ENCODE data around the gene ZNF2. TPM values are rescaled to one million over a fixed set of nuclear protein-coding genes. Genes with fewer than 3 reads are reported as not detected.

The ZNF2 gene
- total and polyA plus RNA-seq, 2 of the 13 experiments (the other 11 are each of a cell fraction or from before 2014, with no cell fraction given): 4.3 to 6.1 TPM

DNA sequence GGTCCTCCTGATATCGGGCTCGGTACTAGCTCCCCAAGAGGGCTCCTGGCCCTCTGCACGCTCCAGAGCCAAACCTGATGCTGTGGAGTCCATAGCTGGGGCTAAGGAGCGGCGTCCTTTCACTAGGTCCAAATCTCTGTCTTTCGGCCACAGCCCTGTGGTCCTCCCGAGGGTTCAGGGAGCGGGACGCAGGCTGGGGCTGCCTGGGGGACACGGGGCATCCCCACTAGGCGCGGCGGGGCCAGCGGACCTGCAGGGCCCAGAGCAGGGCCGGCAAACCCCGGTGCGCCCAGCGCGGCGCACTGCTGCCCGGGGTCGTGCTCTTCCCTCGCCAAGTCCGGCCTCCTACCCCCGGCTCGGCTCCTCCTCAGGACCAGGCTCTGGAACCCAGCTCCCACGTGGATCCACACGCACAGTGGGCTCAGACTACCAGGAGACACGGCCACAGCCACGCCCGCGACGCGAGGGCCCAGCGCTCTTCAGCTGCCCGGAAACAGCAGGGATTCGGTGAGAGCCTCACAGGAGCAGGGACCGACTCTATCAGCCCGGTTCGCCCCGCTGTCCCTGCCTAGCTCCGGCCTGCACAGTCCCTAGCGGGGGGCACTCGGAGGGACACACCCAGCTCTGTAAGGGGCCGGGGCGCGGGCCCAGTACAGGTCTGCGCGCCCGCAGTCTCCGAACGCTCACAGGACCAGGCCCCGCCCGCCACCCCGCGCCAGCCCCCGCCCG is 6.6 kb upstream of the ZNF2 start (continued):
- no peak for TF ChIP-seq ZNF382 (CRISPR knock-in tag; IDR thresholded peaks at IDR 0.05; ENCODE audit: borderline replicate concordance)
- no peak for TF ChIP-seq ZNF891 (CRISPR knock-in tag; IDR thresholded peaks at IDR 0.05)
- TF ChIP-seq, protein P1, sequence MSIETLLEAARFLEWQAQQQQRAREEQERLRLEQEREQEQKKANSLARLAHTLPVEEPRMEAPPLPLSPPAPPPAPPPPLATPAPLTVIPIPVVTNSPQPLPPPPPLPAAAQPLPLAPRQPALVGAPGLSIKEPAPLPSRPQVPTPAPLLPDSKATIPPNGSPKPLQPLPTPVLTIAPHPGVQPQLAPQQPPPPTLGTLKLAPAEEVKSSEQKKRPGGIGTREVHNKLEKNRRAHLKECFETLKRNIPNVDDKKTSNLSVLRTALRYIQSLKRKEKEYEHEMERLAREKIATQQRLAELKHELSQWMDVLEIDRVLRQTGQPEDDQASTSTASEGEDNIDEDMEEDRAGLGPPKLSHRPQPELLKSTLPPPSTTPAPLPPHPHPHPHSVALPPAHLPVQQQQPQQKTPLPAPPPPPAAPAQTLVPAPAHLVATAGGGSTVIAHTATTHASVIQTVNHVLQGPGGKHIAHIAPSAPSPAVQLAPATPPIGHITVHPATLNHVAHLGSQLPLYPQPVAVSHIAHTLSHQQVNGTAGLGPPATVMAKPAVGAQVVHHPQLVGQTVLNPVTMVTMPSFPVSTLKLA (IDR thresholded peaks at IDR 0.05): no peak
- TF ChIP-seq SETDB1 (CRISPR knock-in tag; IDR thresholded peaks at IDR 0.05; ENCODE audit: borderline replicate concordance): no peak
- no peak for TF ChIP-seq ZNF557 (CRISPR knock-in tag; IDR thresholded peaks at IDR 0.05)
- TF ChIP-seq ZSCAN30 (CRISPR knock-in tag; IDR thresholded peaks at IDR 0.05): no peak
- TF ChIP-seq, protein P2, sequence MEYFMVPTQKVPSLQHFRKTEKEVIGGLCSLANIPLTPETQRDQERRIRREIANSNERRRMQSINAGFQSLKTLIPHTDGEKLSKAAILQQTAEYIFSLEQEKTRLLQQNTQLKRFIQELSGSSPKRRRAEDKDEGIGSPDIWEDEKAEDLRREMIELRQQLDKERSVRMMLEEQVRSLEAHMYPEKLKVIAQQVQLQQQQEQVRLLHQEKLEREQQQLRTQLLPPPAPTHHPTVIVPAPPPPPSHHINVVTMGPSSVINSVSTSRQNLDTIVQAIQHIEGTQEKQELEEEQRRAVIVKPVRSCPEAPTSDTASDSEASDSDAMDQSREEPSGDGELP (IDR thresholded peaks at IDR 0.05; ENCODE audit: borderline replicate concordance, low read depth): no peak
- no peak for TF ChIP-seq KLF11 (CRISPR knock-in tag; IDR thresholded peaks at IDR 0.05)
- TF ChIP-seq, protein P3, sequence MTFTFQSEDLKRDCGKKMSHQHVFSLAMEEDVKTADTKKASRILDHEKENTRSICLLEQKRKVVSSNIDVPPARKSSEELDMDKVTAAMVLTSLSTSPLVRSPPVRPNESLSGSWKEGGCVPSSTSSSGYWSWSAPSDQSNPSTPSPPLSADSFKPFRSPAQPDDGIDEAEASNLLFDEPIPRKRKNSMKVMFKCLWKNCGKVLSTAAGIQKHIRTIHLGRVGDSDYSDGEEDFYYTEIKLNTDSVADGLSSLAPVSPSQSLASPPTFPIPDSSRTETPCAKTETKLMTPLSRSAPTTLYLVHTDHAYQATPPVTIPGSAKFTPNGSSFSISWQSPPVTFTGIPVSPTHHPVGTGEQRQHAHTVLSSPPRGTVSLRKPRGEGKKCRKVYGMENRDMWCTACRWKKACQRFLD (CRISPR knock-in tag; IDR thresholded peaks at IDR 0.05; ENCODE audit: borderline replicate concordance): no peak
- TF ChIP-seq ZNF44 (CRISPR knock-in tag; IDR thresholded peaks at IDR 0.05): no peak
- TF ChIP-seq ZNF878 (CRISPR knock-in tag; IDR thresholded peaks at IDR 0.05): no peak
- no peak for TF ChIP-seq MED1 (CRISPR knock-in tag; IDR thresholded peaks at IDR 0.05)
- peak; percentile 51; the same call in 1 of the 2 replicates for TF ChIP-seq YEATS4 (CRISPR knock-in tag; IDR thresholded peaks at IDR 0.05; ENCODE audit: borderline replicate concordance)
- peak; percentile 66 for TF ChIP-seq PHF8 (CRISPR knock-in tag; IDR thresholded peaks at IDR 0.05)
- TF ChIP-seq ZNF292 (CRISPR knock-in tag; IDR thresholded peaks at IDR 0.05; ENCODE audit: borderline replicate concordance, low read depth): no peak
- 0 out of 2 replicates have a peak, but pooled peaks have one; percentile 55 for TF ChIP-seq ZBTB42 (CRISPR knock-in tag; IDR thresholded peaks at IDR 0.05)
- peak; percentile 80 for TF ChIP-seq ZFX (CRISPR knock-in tag; IDR thresholded peaks at IDR 0.05; ENCODE audit: low read depth)
- no peak for TF ChIP-seq ZBTB8A (CRISPR knock-in tag; IDR thresholded peaks at IDR 0.05; ENCODE audit: borderline replicate concordance, low read depth)
- no peak for TF ChIP-seq ETV6 (CRISPR knock-in tag; conservative IDR thresholded peaks at IDR 0.05)
- 0 out of 2 replicates have a peak, but pooled peaks have one; percentile 35 for TF ChIP-seq HIVEP1 (CRISPR knock-in tag; IDR thresholded peaks at IDR 0.05)
- TF ChIP-seq ZNF572 (CRISPR knock-in tag; IDR thresholded peaks at IDR 0.05): 0 out of 2 replicates have a peak, but pooled peaks have one; percentile 52
- no peak for TF ChIP-seq ZNF709 (CRISPR knock-in tag; IDR thresholded peaks at IDR 0.05)
- TF ChIP-seq, protein P4, sequence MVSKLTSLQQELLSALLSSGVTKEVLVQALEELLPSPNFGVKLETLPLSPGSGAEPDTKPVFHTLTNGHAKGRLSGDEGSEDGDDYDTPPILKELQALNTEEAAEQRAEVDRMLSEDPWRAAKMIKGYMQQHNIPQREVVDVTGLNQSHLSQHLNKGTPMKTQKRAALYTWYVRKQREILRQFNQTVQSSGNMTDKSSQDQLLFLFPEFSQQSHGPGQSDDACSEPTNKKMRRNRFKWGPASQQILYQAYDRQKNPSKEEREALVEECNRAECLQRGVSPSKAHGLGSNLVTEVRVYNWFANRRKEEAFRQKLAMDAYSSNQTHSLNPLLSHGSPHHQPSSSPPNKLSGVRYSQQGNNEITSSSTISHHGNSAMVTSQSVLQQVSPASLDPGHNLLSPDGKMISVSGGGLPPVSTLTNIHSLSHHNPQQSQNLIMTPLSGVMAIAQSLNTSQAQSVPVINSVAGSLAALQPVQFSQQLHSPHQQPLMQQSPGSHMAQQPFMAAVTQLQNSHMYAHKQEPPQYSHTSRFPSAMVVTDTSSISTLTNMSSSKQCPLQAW (CRISPR knock-in tag; IDR thresholded peaks at IDR 0.05): peak; percentile 63; the same call in 1 of the 2 replicates
- no peak for TF ChIP-seq MTA1 (CRISPR knock-in tag; IDR thresholded peaks at IDR 0.05; ENCODE audit: borderline replicate concordance)
- TF ChIP-seq MAF1 (CRISPR knock-in tag; IDR thresholded peaks at IDR 0.05; ENCODE audit: borderline replicate concordance): no peak
- no peak for TF ChIP-seq SIN3B (IDR thresholded peaks at IDR 0.05; ENCODE audit: low read length)
- no peak for TF ChIP-seq MXD4 (CRISPR knock-in tag; IDR thresholded peaks at IDR 0.05)

Measured in HepG2 (cell line).